Vagina (tissue), 2 donors: ENCODE data around the gene NTM. TPM values are rescaled to one million over a fixed set of nuclear protein-coding genes. Genes with fewer than 3 reads are reported as not detected.

Experiments
- DNase-seq, 2 donors: peaks; one replicate each; pipeline ENCODE4 v3.0.0-alpha.2; 2017; ENCODE audit errors: extremely low spot score in 2 of 2
- H3K27ac ChIP-seq: fragments of 200-600 bp; sonication (generic); one replicate; pipeline ENCODE4 v1.5.1; 2019
- H3K27me3 ChIP-seq: fragments of 200-600 bp; sonication (generic); one replicate; pipeline ENCODE4 v1.5.1; 2019
- H3K36me3 ChIP-seq, 2 donors: fragments of 200-600 bp; sonication (generic); one replicate each; pipeline ENCODE4 v1.5.1; 2017 to 2019
- H3K4me1 ChIP-seq: fragments of 200-600 bp; sonication (generic); one replicate; pipeline ENCODE4 v1.5.1; 2019
- H3K4me3 ChIP-seq, 2 donors: fragments of 200-600 bp; sonication (generic); 1 replicate in 1 of 2; 2 replicates in 1 of 2; pipeline ENCODE4 v1.5.1; 2016 to 2019
- H3K9me3 ChIP-seq: fragments of 200-600 bp; sonication (generic); one replicate; pipeline ENCODE4 v1.5.1; 2019
- CTCF ChIP-seq, 3 experiments: fragments of 450-650 bp in 2 of 3; fragments of 200-600 bp in 1 of 3; sonication (generic) in 1 of 3; IDR thresholded peaks; one replicate each; pipeline ENCODE4 v1.5.1; 2017 to 2019; ENCODE audit warnings: antibody characterized with exemption in 3 of 3, mild to moderate bottlenecking in 2 of 3, moderate library complexity in 2 of 3
- POLR2A ChIP-seq, 2 donors: fragments of 450-650 bp; IDR thresholded peaks; one replicate each; pipeline ENCODE4 v1.6.1; 2017; ENCODE audit warnings: antibody characterized with exemption in 2 of 2, mild to moderate bottlenecking in 2 of 2, moderate library complexity in 2 of 2
- POLR2AphosphoS5 ChIP-seq, 2 donors: sonication (generic); formaldehyde crosslinking; IDR thresholded peaks; one replicate each; pipeline ENCODE4 v1.9.0; 2017; ENCODE audit warnings: antibody characterized with exemption in 2 of 2, mild to moderate bottlenecking in 2 of 2, low read depth in 1 of 2; ENCODE audit not compliant: insufficient read depth in 1 of 2
- intact Hi-C: fragments of 100-400 bp; cut with DNase I; formaldehyde crosslinking; loops from one replicate; pipeline ENCODE4 v1.15.1; 2023
- total RNA-seq: library from RNA; depleted of rRNA; stranded (reverse); fragments of >200 nt; gene quantifications from one replicate; pipeline ENCODE4 v1.2.3, GENCODE V29; 2016

Gene NTM
- total RNA-seq, 1 donor from 2014 or later = 4.2 TPM

- no peaks in the 10 kb centered on the region for H3K4me1 ChIP-seq
- H3K36me3 ChIP-seq = no peaks in the 10 kb centered on the region
- peak in 1 of 2 donors; percentile 74 for DNase-seq
- H3K27me3 ChIP-seq = no peaks in the 10 kb centered on the region
- no peaks in the 10 kb centered on the region for H3K9me3 ChIP-seq
- no peak overlapping the region for H3K27ac ChIP-seq
- TF ChIP-seq POLR2A (IDR thresholded peaks at IDR 0.05) (no peak), POLR2AphosphoS5 (IDR thresholded peaks at IDR 0.05; ENCODE audit: insufficient read depth in 1 of 2, low read depth in 1 of 2) (no peak), CTCF (IDR thresholded peaks at IDR 0.05) (no peak)
- no peak overlapping the region for H3K4me3 ChIP-seq
- intact Hi-C loops = no loop called here
Observed at GRCh38 chr11:131628739-131629138, 258.3 kb downstream of the NTM start.

DNA sequence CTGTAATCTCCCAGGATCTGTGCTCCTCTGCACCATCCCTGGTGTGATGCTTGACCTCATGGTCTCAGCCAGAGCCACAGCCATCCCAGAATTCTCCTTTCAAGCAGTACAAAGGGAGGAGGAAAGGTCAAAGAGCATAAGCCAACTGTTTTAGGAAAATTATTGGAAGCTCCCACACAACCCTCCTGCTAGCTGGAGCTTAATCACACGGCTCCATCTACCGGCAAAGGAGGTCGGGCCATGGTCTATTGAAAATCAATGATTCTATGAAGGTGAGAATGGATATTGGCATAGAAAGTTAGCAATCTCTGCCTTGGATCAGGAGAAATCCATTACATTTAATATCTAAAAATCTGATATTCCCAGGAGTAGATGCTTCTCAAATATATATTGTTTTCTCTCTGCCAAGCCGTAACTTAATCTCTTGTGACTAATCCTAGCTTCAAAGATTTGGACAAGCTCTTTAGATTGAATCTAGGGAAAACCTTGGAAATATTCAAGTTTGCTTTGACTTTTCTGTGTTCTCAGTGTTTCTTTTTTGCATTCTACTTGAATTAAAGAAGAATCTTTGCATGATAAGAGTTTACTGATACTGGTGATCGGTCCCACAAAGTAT is 259.6 kb downstream of the NTM start:
- Histone ChIP-seq H3K9me3 (no peaks in the 10 kb centered on the region), H3K27me3 (no peaks in the 10 kb centered on the region), H3K36me3 (no peaks in the 10 kb centered on the region), H3K27ac (no peak overlapping the region), H3K4me3 (no peak overlapping the region), H3K4me1 (no peaks in the 10 kb centered on the region)
- DNase-seq = no peak
- intact Hi-C loops = no loop called here
- TF ChIP-seq POLR2A (IDR thresholded peaks at IDR 0.05) (no peak), POLR2AphosphoS5 (IDR thresholded peaks at IDR 0.05; ENCODE audit: insufficient read depth in 1 of 2, low read depth in 1 of 2) (no peak), CTCF (IDR thresholded peaks at IDR 0.05) (no peak)

GRCh38 chr11:131632971-131633370 is 262.6 kb downstream of the NTM start:
- DNase-seq = no peak
- H3K4me3 ChIP-seq = no peak overlapping the region
- no peaks in the 10 kb centered on the region for H3K9me3 ChIP-seq
- no peak overlapping the region for H3K27ac ChIP-seq
- no peaks in the 10 kb centered on the region for H3K36me3 ChIP-seq
- no peaks in the 10 kb centered on the region for H3K4me1 ChIP-seq
- intact Hi-C loops = no loop called here
- H3K27me3 ChIP-seq = no peaks in the 10 kb centered on the region
- TF ChIP-seq POLR2AphosphoS5 (IDR thresholded peaks at IDR 0.05; ENCODE audit: insufficient read depth in 1 of 2, low read depth in 1 of 2) (no peak), CTCF (IDR thresholded peaks at IDR 0.05) (no peak), POLR2A (IDR thresholded peaks at IDR 0.05) (no peak)

- H3K27ac ChIP-seq = no peak overlapping the region
- TF ChIP-seq POLR2AphosphoS5 (IDR thresholded peaks at IDR 0.05; ENCODE audit: insufficient read depth in 1 of 2, low read depth in 1 of 2) = no peak
- no peak for TF ChIP-seq CTCF (IDR thresholded peaks at IDR 0.05)
- no peak for TF ChIP-seq POLR2A (IDR thresholded peaks at IDR 0.05)
- H3K4me1 ChIP-seq = no peaks in the 10 kb centered on the region
- intact Hi-C loops = no loop called here
- H3K4me3 ChIP-seq = no peak overlapping the region
- no peaks in the 10 kb centered on the region for H3K27me3 ChIP-seq
- no peak for DNase-seq
- H3K9me3 ChIP-seq = no peaks in the 10 kb centered on the region
- H3K36me3 ChIP-seq = no peaks in the 10 kb centered on the region
Observed at GRCh38 chr11:131633921-131634715, 263.7 kb downstream of the NTM start.
